Mesodermal cell (in vitro differentiated cells): Measurements from ENCODE around the gene LMBR1.
"Not testable (repeated sequence)": the region's sequence is repeated elsewhere in the genome, so short reads cannot be mapped to it uniquely, and the experiment has no call there.

Experiments used
- H3K27ac ChIP-seq: 2 replicates; pipeline ENCODE4 v1.7.0; 2013; ENCODE audit warnings: mild to moderate bottlenecking, low read depth, low read length, moderate library complexity; ENCODE audit not compliant: severe bottlenecking
- H3K36me3 ChIP-seq: 2 replicates; pipeline ENCODE4 v1.7.1; 2013; ENCODE audit warnings: mild to moderate bottlenecking, low read length, moderate library complexity; ENCODE audit not compliant: control insufficient read depth, insufficient read depth
- H3K4me1 ChIP-seq: one replicate; pipeline ENCODE4 v1.7.1; 2013; ENCODE audit warnings: mild to moderate bottlenecking, low read length; ENCODE audit not compliant: insufficient read depth, control insufficient read depth, poor library complexity, severe bottlenecking
- H3K4me3 ChIP-seq: 2 replicates; pipeline ENCODE4 v1.7.0; 2013; ENCODE audit warnings: low read length, control low read depth, mild to moderate bottlenecking; ENCODE audit not compliant: insufficient read depth, poor library complexity, severe bottlenecking; ENCODE audit errors: extremely low read depth
- H3K9me3 ChIP-seq: 2 replicates; pipeline ENCODE4 v1.7.1; 2013; ENCODE audit warnings: mild to moderate bottlenecking, low read length, moderate library complexity; ENCODE audit not compliant: control insufficient read depth
- WGBS, 2 experiments: methylation state at CpG; one replicate each; pipeline ENCODE4 v1.1.5; 2013; ENCODE audit warnings: missing lambda C conversion rate in 2 of 2; ENCODE audit not compliant: insufficient coverage in 2 of 2; 5-methylcytosine and 5-hydroxymethylcytosine counted together

LMBR1 gene

GRCh38 chr7:156845379-156846101 lies 47.4 kb downstream of the LMBR1 start:
- H3K36me3 ChIP-seq = no peaks in the 10 kb centered on the region
- H3K9me3 ChIP-seq = peaks cover 2% of the 10 kb centered on the region
- no peak overlapping the region for H3K4me3 ChIP-seq
- no peak overlapping the region for H3K27ac ChIP-seq
- WGBS, 2 experiments = 95% methylated on average over 2 of the region's 5 CpGs; no CpG with 5 or more reads in 1 of the 2 experiments
- no peaks in the 10 kb centered on the region for H3K4me1 ChIP-seq

GRCh38 chr7:156843582-156843981 lies 49.4 kb downstream of the LMBR1 start:
- not testable (repeated sequence) for H3K4me1 ChIP-seq, H3K27ac ChIP-seq, H3K9me3 ChIP-seq, H3K36me3 ChIP-seq, H3K4me3 ChIP-seq
- 87 to 94% methylated on average over 5 to 6 of the region's 6 CpGs for WGBS, 2 experiments

- no peak overlapping the region for H3K4me3 ChIP-seq
- H3K4me1 ChIP-seq = no peaks in the 10 kb centered on the region
- WGBS, 2 experiments = 90% methylated on average over 2 of the region's 2 CpGs; no CpG with 5 or more reads in 1 of the 2 experiments
- no peak overlapping the region for H3K27ac ChIP-seq
- H3K36me3 ChIP-seq = no peaks in the 10 kb centered on the region
- no peaks in the 10 kb centered on the region for H3K9me3 ChIP-seq
Observed at GRCh38 chr7:156843157-156843556, 49.8 kb downstream of the LMBR1 start.

- Histone ChIP-seq H3K36me3 (no peaks in the 10 kb centered on the region), H3K4me1 (no peaks in the 10 kb centered on the region), H3K4me3 (no peak overlapping the region), H3K27ac (peak overlapping the region; percentile 68), H3K9me3 (no peaks in the 10 kb centered on the region)
- WGBS, 2 experiments = 88 to 100% methylated on average over 2 of the region's 2 CpGs
Observed at GRCh38 chr7:156842740-156843140, 50.2 kb downstream of the LMBR1 start.

- H3K4me1 ChIP-seq = no peaks in the 10 kb centered on the region
- no peak overlapping the region for H3K4me3 ChIP-seq
- WGBS, 2 experiments = 82 to 100% methylated on average over 1 to 2 of the region's 5 CpGs
- H3K36me3 ChIP-seq = no peaks in the 10 kb centered on the region
- H3K27ac ChIP-seq = peak overlapping the region; percentile 68
- H3K9me3 ChIP-seq = no peaks in the 10 kb centered on the region
Observed at GRCh38 chr7:156842317-156842716, 50.7 kb downstream of the LMBR1 start.

- no peak overlapping the region for H3K27ac ChIP-seq
- no peak overlapping the region for H3K4me3 ChIP-seq
- no peaks in the 10 kb centered on the region for H3K36me3 ChIP-seq
- WGBS, 2 experiments = 94 to 100% methylated on average over 1 of the region's 2 CpGs
- no peaks in the 10 kb centered on the region for H3K4me1 ChIP-seq
- no peaks in the 10 kb centered on the region for H3K9me3 ChIP-seq
Observed at GRCh38 chr7:156841497-156841896, 51.5 kb downstream of the LMBR1 start.

- WGBS, 2 experiments = 90 to 96% methylated on average over 5 of the region's 5 CpGs
Observed at GRCh38 chr7:156840134-156840533, 52.8 kb downstream of the LMBR1 start.

GRCh38 chr7:156836443-156836842 lies 56.5 kb downstream of the LMBR1 start:
- no peak overlapping the region for H3K27ac ChIP-seq
- H3K4me3 ChIP-seq = no peak overlapping the region
- H3K9me3 ChIP-seq = no peaks in the 10 kb centered on the region
- H3K4me1 ChIP-seq = peaks cover 2% of the 10 kb centered on the region
- whole genome bisulfite sequencing, 2 experiments = no CpG with 5 or more reads among the region's 3 CpGs
- H3K36me3 ChIP-seq = peaks cover 9% of the 10 kb centered on the region

More at GRCh38 chr7:156840134-156840533, 52.8 kb downstream of the LMBR1 start:
- H3K27ac ChIP-seq = no peak overlapping the region
- H3K4me1 ChIP-seq = peaks cover under 1% of the 10 kb centered on the region
- no peaks in the 10 kb centered on the region for H3K9me3 ChIP-seq
- H3K4me3 ChIP-seq = no peak overlapping the region
- no peaks in the 10 kb centered on the region for H3K36me3 ChIP-seq

GRCh38 chr7:156834462-156834861 lies 58.5 kb downstream of the LMBR1 start:
- no CpG with 5 or more reads among the region's 3 CpGs for WGBS, 2 experiments
- Histone ChIP-seq H3K9me3 (no peaks in the 10 kb centered on the region), H3K36me3 (peaks cover 13% of the 10 kb centered on the region), H3K4me1 (peaks cover 2% of the 10 kb centered on the region), H3K4me3 (no peak overlapping the region), H3K27ac (no peak overlapping the region)

GRCh38 chr7:156833312-156833711 lies 59.7 kb downstream of the LMBR1 start:
- H3K4me3 ChIP-seq = no peak overlapping the region
- H3K36me3 ChIP-seq = peaks cover 14% of the 10 kb centered on the region
- H3K9me3 ChIP-seq = no peaks in the 10 kb centered on the region
- H3K27ac ChIP-seq = no peak overlapping the region
- peaks cover 2% of the 10 kb centered on the region for H3K4me1 ChIP-seq
- WGBS, 2 experiments = 96 to 98% methylated on average over 4 of the region's 4 CpGs

GRCh38 chr7:156832195-156832877 lies 60.6 kb downstream of the LMBR1 start:
- H3K4me1 ChIP-seq = peaks cover 2% of the 10 kb centered on the region
- WGBS, 2 experiments = no CpG with 5 or more reads among the region's 1 CpG
- peaks cover 14% of the 10 kb centered on the region for H3K36me3 ChIP-seq
- H3K27ac ChIP-seq = no peak overlapping the region
- H3K4me3 ChIP-seq = no peak overlapping the region
- no peaks in the 10 kb centered on the region for H3K9me3 ChIP-seq
